HL-60 (cell line): Measurements from ENCODE around the gene UNC5C.

Experiments
- GABPA ChIP-seq: IDR thresholded peaks from 2 replicates; pipeline ENCODE4 v1.6.1; 2012; ENCODE audit warnings: low read depth
- POLR2AphosphoS5 ChIP-seq: IDR thresholded peaks from 2 replicates; pipeline ENCODE4 v1.6.1; 2012; ENCODE audit warnings: low read depth
- REST ChIP-seq: IDR thresholded peaks from 2 replicates; pipeline ENCODE4 v1.6.1; 2012; ENCODE audit warnings: low read depth; ENCODE audit not compliant: insufficient replicate concordance
- SPI1 ChIP-seq: IDR thresholded peaks from 2 replicates; pipeline ENCODE4 v1.6.1; 2012; ENCODE audit warnings: low read depth, mild to moderate bottlenecking, borderline replicate concordance
- TF ChIP-seq, protein P1 (sequence below): IDR thresholded peaks from one replicate; pipeline ENCODE4 v1.5.1; 2011; ENCODE audit warnings: low read length, control low read depth, inconsistent platforms; ENCODE audit not compliant: insufficient read depth

GRCh38 chr4:95571577-95571976 lies 22.8 kb upstream of the UNC5C start:
- TF ChIP-seq, protein P1, sequence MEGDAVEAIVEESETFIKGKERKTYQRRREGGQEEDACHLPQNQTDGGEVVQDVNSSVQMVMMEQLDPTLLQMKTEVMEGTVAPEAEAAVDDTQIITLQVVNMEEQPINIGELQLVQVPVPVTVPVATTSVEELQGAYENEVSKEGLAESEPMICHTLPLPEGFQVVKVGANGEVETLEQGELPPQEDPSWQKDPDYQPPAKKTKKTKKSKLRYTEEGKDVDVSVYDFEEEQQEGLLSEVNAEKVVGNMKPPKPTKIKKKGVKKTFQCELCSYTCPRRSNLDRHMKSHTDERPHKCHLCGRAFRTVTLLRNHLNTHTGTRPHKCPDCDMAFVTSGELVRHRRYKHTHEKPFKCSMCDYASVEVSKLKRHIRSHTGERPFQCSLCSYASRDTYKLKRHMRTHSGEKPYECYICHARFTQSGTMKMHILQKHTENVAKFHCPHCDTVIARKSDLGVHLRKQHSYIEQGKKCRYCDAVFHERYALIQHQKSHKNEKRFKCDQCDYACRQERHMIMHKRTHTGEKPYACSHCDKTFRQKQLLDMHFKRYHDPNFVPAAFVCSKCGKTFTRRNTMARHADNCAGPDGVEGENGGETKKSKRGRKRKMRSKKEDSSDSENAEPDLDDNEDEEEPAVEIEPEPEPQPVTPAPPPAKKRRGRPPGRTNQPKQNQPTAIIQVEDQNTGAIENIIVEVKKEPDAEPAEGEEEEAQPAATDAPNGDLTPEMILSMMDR: no peak
- TF ChIP-seq POLR2AphosphoS5 (no peak), SPI1 (no peak), GABPA (no peak), REST (no peak)
